Activated CD4-positive, alpha-beta T cell treated with anti-CD3 and anti-CD28 coated beads for 24 hours (primary cell): Measurements from ENCODE around the gene ABCD2.
"Not testable (repeated sequence)": the region's sequence is repeated elsewhere in the genome, so short reads cannot be mapped to it uniquely, and the experiment has no call there.

ENCODE experiments used
- DNase-seq, 2 donors: peaks; one replicate each; pipeline ENCODE4 v3.0.0-alpha.2; 2020; ENCODE audit warnings: low read depth in 2 of 2

Gene ABCD2

GRCh38 chr12:39538679-39539104, 80.9 kb downstream of the ABCD2 start:
- no peak for DNase-seq

GRCh38 chr12:39533951-39534350, 85.7 kb downstream of the ABCD2 start:
- no peak for DNase-seq

GRCh38 chr12:39532448-39532847, 87.2 kb downstream of the ABCD2 start:
- DNase-seq: no peak

- no peak for DNase-seq
These were observed 92.6 kb downstream of the ABCD2 start for GRCh38 chr12:39526974-39527373.

GRCh38 chr12:39522167-39522566, 97.4 kb downstream of the ABCD2 start:
- DNase-seq: not testable (repeated sequence)

GRCh38 chr12:39510001-39510400, 109.6 kb downstream of the ABCD2 start:
- no peak for DNase-seq

GRCh38 chr12:39505554-39505953, 114.0 kb downstream of the ABCD2 start:
- DNase-seq: no peak

- no peak for DNase-seq
These were observed 114.6 kb downstream of the ABCD2 start for GRCh38 chr12:39505023-39505422.

GRCh38 chr12:39503439-39503838, 116.2 kb downstream of the ABCD2 start:
- no peak for DNase-seq

GRCh38 chr12:39502726-39503125, 116.9 kb downstream of the ABCD2 start:
- DNase-seq: no peak
